ENCODE measurements around the gene PPA1. TPM values are rescaled to one million over a fixed set of nuclear protein-coding genes. Genes with fewer than 3 reads are reported as not detected.

PPA1 gene
- total RNA-seq: 10 to 100 TPM; 56.7 to 78.4 (median 64.4) TPM
- total RNA-seq (2013): 126 TPM
- total RNA-seq: 50.5 to 514 (median 83.9) reads per million in 29 experiments

DNA sequence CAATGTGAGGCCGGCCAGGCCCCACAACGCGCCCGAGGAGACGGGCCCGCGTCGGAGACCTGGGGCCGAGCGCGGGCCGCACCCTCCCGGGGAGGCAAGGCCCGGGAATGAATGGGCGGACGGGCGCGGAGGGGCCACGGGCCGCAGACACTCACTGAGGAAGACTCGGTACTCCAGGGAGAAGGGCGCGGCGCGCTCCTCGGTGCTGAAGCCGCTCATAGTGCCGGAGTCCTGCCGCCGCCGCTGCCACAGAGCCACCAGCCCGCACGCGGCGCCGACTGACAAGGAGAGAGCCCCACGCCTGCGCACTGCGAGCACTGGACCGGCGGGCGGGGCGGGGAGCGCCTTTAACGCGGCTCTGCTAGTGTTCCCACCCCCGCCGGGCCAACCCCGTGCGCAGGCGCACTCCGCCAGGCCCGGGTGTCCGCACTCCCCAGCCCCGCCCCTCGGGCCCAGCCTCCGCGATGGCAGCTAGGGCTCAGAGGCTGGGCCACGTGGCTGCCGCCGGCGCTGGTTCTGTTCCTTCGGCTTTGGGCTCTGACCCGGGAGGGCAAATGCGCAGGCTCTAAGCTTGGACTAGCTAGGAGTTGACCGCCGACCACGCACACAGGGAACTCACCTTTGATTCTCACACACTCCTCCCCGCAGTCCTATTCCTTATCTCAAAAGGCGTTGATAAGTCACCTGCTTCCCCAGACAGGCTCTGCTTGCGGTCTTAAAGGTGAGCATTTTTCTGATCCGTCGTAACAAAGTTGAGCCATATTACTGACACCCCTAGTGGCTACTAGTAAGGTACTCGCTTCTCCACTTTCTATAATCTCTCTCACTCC is at the start of gene PPA1:
PPA1 (minus strand) TSS at position 321 of the 830 bp plus-strand sequence; CDS start at position 219, 102 bp downstream.
- Histone ChIP-seq H3K27ac (ENCODE audit: low read length) (peak within 1 kb of the TSS; percentile 80), H3K4me1 (ENCODE audit: control insufficient read depth in 1 of 2, extremely low read depth in 1 of 2, insufficient read depth in 2 of 2, low read length in 2 of 2) (peaks cover 6 to 18% of the 10 kb centered on the region in 2 experiments), H3K4me3 (ENCODE audit: control insufficient read depth in 1 of 2, extremely low read depth in 1 of 2, low read length in 1 of 2) (peak within 1 kb of the TSS; percentile 88), H3K27me3 (replicated peaks in 1 of 2; ENCODE audit: control insufficient read depth in 2 of 2, extremely low read depth in 1 of 2, insufficient read depth in 2 of 2, low read length in 1 of 2) (no peaks in the 10 kb centered on the region), H3K9me3 (no peaks in the 10 kb centered on the region), H3K36me3 (ENCODE audit: control insufficient read depth in 2 of 2, extremely low read depth in 1 of 2, insufficient read depth in 1 of 2, low read length in 1 of 2) (peaks cover 0 to 2% of the 10 kb centered on the region in 2 donors)
- Mint-ChIP-seq H3K36me3 (peaks cover 8% of the 10 kb centered on the region), H3K9me3 (no peaks in the 10 kb centered on the region), H3K27me3 (no peaks in the 10 kb centered on the region), H3K27ac (peak within 1 kb of the TSS; percentile 77 to 92), H3K4me1 (peaks cover 19 to 37% (median 30%) of the 10 kb centered on the region in 3 donors), H3K4me3 (peak within 1 kb of the TSS; percentile 78 to 92 (median 83))
- ChIA-PET POLR2A (interaction anchor here in 1 of 2 donors (0.6 to 0.8 kb wide), 3 partner anchors 11 to 998 kb away, joined by 3 to 8 read pairs (median 3); no protein-coding TSS in a partner anchor), CTCF (interaction anchor here (0.5 to 3.1 kb wide), 8 partner anchors 12 to 131 kb away, joined by 3 to 45 read pairs (median 4); partner anchors contain the start of gene TYSND1 (in 1 of the 2))
- DNase-seq (peak; percentile 97 to 100 (median 99)), ATAC-seq (replicated peaks in 1 of 4) (peak; percentile 91 to 98 (median 92))
- WGBS (ENCODE audit: insufficient coverage): under 1% methylated on average over 69 of the region's 74 CpGs

DNA sequence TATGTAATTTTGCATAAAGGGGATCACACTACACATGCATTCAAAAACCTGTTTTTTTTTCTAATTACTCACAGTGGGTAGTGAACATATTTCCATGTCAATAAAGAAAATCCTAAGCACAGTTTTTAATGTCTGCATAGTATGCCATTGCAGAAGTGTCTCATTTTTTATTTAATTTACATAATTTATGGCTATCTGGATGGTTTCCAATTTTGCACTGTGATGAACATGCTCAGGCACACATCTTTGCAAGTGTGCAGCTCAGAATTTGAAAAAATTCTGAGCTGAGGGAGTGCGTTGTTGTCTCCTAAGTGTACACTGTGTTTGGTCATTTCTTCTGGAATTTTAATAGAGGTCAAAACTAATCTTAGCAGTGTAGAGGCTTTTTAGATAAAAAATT is 48.4 kb upstream of the PPA1 start:
- Histone ChIP-seq H3K27ac (ENCODE audit: low read length) (no peak overlapping the region), H3K9me3 (no peaks in the 10 kb centered on the region), H3K4me3 (ENCODE audit: control insufficient read depth in 1 of 2, extremely low read depth in 1 of 2, low read length in 1 of 2) (no peak overlapping the region), H3K36me3 (ENCODE audit: control insufficient read depth in 2 of 2, extremely low read depth in 1 of 2, insufficient read depth in 1 of 2, low read length in 1 of 2) (no peaks in the 10 kb centered on the region), H3K27me3 (replicated peaks in 1 of 2; ENCODE audit: control insufficient read depth in 2 of 2, extremely low read depth in 1 of 2, insufficient read depth in 2 of 2, low read length in 1 of 2) (peaks cover 15 to 22% of the 10 kb centered on the region in 2 experiments), H3K4me1 (ENCODE audit: control insufficient read depth in 1 of 2, extremely low read depth in 1 of 2, insufficient read depth in 2 of 2, low read length in 2 of 2) (peaks cover 0 to 4% of the 10 kb centered on the region in 2 experiments)
- peaks cover 43 to 51% of the 10 kb centered on the region in 2 donors for H3K27me3 Mint-ChIP-seq
- ATAC-seq (replicated peaks in 1 of 4) (no peak), DNase-seq (no peak)
- H3K4me1 Mint-ChIP-seq: peaks cover 0 to 7% (median 0%) of the 10 kb centered on the region in 3 donors
- POLR2A ChIA-PET: no interaction called here
- CTCF ChIA-PET: interaction anchor here in 1 of 2 donors (0.5 to 1.3 kb wide), 3 partner anchors 60 to 122 kb away, joined by 3 to 4 read pairs (median 4); partner anchors contain the start of gene EIF4EBP2
- no peak overlapping the region for H3K4me3 Mint-ChIP-seq
- H3K9me3 Mint-ChIP-seq: no peaks in the 10 kb centered on the region
- WGBS (ENCODE audit: insufficient coverage): no CpG with 5 or more reads among the region's 1 CpG
- H3K36me3 Mint-ChIP-seq: no peaks in the 10 kb centered on the region
- no peak overlapping the region for H3K27ac Mint-ChIP-seq

GRCh38 chr10:70280099-70280498 is 46.9 kb upstream of the PPA1 start:
- Mint-ChIP-seq H3K27me3 (peaks cover 28 to 36% of the 10 kb centered on the region in 2 donors), H3K4me1 (peaks cover 0 to 7% (median 0%) of the 10 kb centered on the region in 3 donors), H3K4me3 (no peak overlapping the region), H3K36me3 (no peaks in the 10 kb centered on the region), H3K9me3 (no peaks in the 10 kb centered on the region), H3K27ac (no peak overlapping the region)
- peaks cover 8 to 18% of the 10 kb centered on the region in 2 experiments for H3K27me3 ChIP-seq (replicated peaks in 1 of 2; ENCODE audit: control insufficient read depth in 2 of 2, extremely low read depth in 1 of 2, insufficient read depth in 2 of 2, low read length in 1 of 2)
- WGBS (ENCODE audit: insufficient coverage): 100% methylated on average over 2 of the region's 6 CpGs
- H3K4me3 ChIP-seq (ENCODE audit: control insufficient read depth in 1 of 2, extremely low read depth in 1 of 2, low read length in 1 of 2): no peak overlapping the region
- H3K27ac ChIP-seq (ENCODE audit: low read length): no peak overlapping the region
- CTCF ChIA-PET: no interaction called here
- peaks cover 0 to 4% of the 10 kb centered on the region in 2 experiments for H3K4me1 ChIP-seq (ENCODE audit: control insufficient read depth in 1 of 2, extremely low read depth in 1 of 2, insufficient read depth in 2 of 2, low read length in 2 of 2)
- no peak for ATAC-seq (replicated peaks in 1 of 4)
- DNase-seq: no peak
- no peaks in the 10 kb centered on the region for H3K36me3 ChIP-seq (ENCODE audit: control insufficient read depth in 2 of 2, extremely low read depth in 1 of 2, insufficient read depth in 1 of 2, low read length in 1 of 2)
- H3K9me3 ChIP-seq: no peaks in the 10 kb centered on the region
- POLR2A ChIA-PET: no interaction called here

GRCh38 chr10:70277396-70278030 is 44.3 kb upstream of the PPA1 start:
- no CpG with 5 or more reads among the region's 3 CpGs for WGBS (ENCODE audit: insufficient coverage)
- Histone ChIP-seq H3K4me3 (ENCODE audit: control insufficient read depth in 1 of 2, extremely low read depth in 1 of 2, low read length in 1 of 2) (no peak overlapping the region), H3K4me1 (ENCODE audit: control insufficient read depth in 1 of 2, extremely low read depth in 1 of 2, insufficient read depth in 2 of 2, low read length in 2 of 2) (peaks cover 0 to 4% of the 10 kb centered on the region in 2 experiments), H3K36me3 (ENCODE audit: control insufficient read depth in 2 of 2, extremely low read depth in 1 of 2, insufficient read depth in 1 of 2, low read length in 1 of 2) (no peaks in the 10 kb centered on the region), H3K27me3 (replicated peaks in 1 of 2; ENCODE audit: control insufficient read depth in 2 of 2, extremely low read depth in 1 of 2, insufficient read depth in 2 of 2, low read length in 1 of 2) (peaks cover 4 to 5% of the 10 kb centered on the region in 2 experiments), H3K27ac (ENCODE audit: low read length) (no peak overlapping the region), H3K9me3 (no peaks in the 10 kb centered on the region)
- Mint-ChIP-seq H3K27ac (no peak overlapping the region), H3K4me1 (peaks cover 0 to 7% (median 7%) of the 10 kb centered on the region in 3 donors), H3K4me3 (no peak overlapping the region), H3K9me3 (no peaks in the 10 kb centered on the region), H3K36me3 (no peaks in the 10 kb centered on the region), H3K27me3 (peaks cover 7 to 15% of the 10 kb centered on the region in 2 donors)
- DNase-seq (no peak), ATAC-seq (replicated peaks in 1 of 4) (no peak)
- ChIA-PET CTCF (no interaction called here), POLR2A (no interaction called here)

GRCh38 chr10:70274643-70275042 is 41.4 kb upstream of the PPA1 start:
- Histone ChIP-seq H3K4me1 (ENCODE audit: control insufficient read depth in 1 of 2, extremely low read depth in 1 of 2, insufficient read depth in 2 of 2, low read length in 2 of 2) (peaks cover 0 to 4% of the 10 kb centered on the region in 2 experiments), H3K27ac (ENCODE audit: low read length) (no peak overlapping the region), H3K36me3 (ENCODE audit: control insufficient read depth in 2 of 2, extremely low read depth in 1 of 2, insufficient read depth in 1 of 2, low read length in 1 of 2) (no peaks in the 10 kb centered on the region), H3K27me3 (replicated peaks in 1 of 2; ENCODE audit: control insufficient read depth in 2 of 2, extremely low read depth in 1 of 2, insufficient read depth in 2 of 2, low read length in 1 of 2) (no peaks in the 10 kb centered on the region), H3K4me3 (ENCODE audit: control insufficient read depth in 1 of 2, extremely low read depth in 1 of 2, low read length in 1 of 2) (no peak overlapping the region), H3K9me3 (no peaks in the 10 kb centered on the region)
- POLR2A ChIA-PET: no interaction called here
- CTCF ChIA-PET: interaction anchor here in 1 of 2 donors (0.6 kb wide), 1 partner anchor 125 kb away, joined by 5 read pairs; no protein-coding TSS in a partner anchor
- 88% methylated on average over 1 of the region's 2 CpGs for whole genome bisulfite sequencing (ENCODE audit: insufficient coverage)
- H3K36me3 Mint-ChIP-seq: no peaks in the 10 kb centered on the region
- DNase-seq (no peak), ATAC-seq (replicated peaks in 1 of 4) (no peak)
- no peaks in the 10 kb centered on the region for H3K27me3 Mint-ChIP-seq
- no peak overlapping the region for H3K4me3 Mint-ChIP-seq
- no peaks in the 10 kb centered on the region for H3K9me3 Mint-ChIP-seq
- no peak overlapping the region for H3K27ac Mint-ChIP-seq
- peaks cover 6 to 11% (median 10%) of the 10 kb centered on the region in 3 donors for H3K4me1 Mint-ChIP-seq

- H3K27ac ChIP-seq (ENCODE audit: low read length): peak overlapping the region; percentile 12
- no peaks in the 10 kb centered on the region for H3K27me3 Mint-ChIP-seq
- H3K4me1 ChIP-seq (ENCODE audit: control insufficient read depth in 1 of 2, extremely low read depth in 1 of 2, insufficient read depth in 2 of 2, low read length in 2 of 2): peaks cover 0 to 4% of the 10 kb centered on the region in 2 experiments
- no peak overlapping the region for H3K27ac Mint-ChIP-seq
- H3K36me3 ChIP-seq (ENCODE audit: control insufficient read depth in 2 of 2, extremely low read depth in 1 of 2, insufficient read depth in 1 of 2, low read length in 1 of 2): no peaks in the 10 kb centered on the region
- no peaks in the 10 kb centered on the region for H3K36me3 Mint-ChIP-seq
- WGBS (ENCODE audit: insufficient coverage): 20% methylated on average over 1 of the region's 4 CpGs
- H3K9me3 Mint-ChIP-seq: no peaks in the 10 kb centered on the region
- CTCF ChIA-PET: interaction anchor here (0.5 to 1.9 kb wide), 8 partner anchors 9 to 91 kb away, joined by 3 to 16 read pairs (median 4); partner anchors contain the start of gene PPA1 (in 1 of the 2)
- H3K4me3 ChIP-seq (ENCODE audit: control insufficient read depth in 1 of 2, extremely low read depth in 1 of 2, low read length in 1 of 2): no peak overlapping the region
- peaks cover 6 to 11% (median 10%) of the 10 kb centered on the region in 3 donors for H3K4me1 Mint-ChIP-seq
- POLR2A ChIA-PET: interaction anchor here in 1 of 2 donors (0.7 kb wide), 1 partner anchor 12 kb away, joined by 3 read pairs; no protein-coding TSS in a partner anchor
- peaks cover 0 to 3% of the 10 kb centered on the region in 2 experiments for H3K27me3 ChIP-seq (replicated peaks in 1 of 2; ENCODE audit: control insufficient read depth in 2 of 2, extremely low read depth in 1 of 2, insufficient read depth in 2 of 2, low read length in 1 of 2)
- no peaks in the 10 kb centered on the region for H3K9me3 ChIP-seq
- peak; percentile 33 to 68 (median 58) for ATAC-seq (replicated peaks in 1 of 4)
- DNase-seq: peak in 2 of 35 experiments; percentile 7 to 60
- no peak overlapping the region for H3K4me3 Mint-ChIP-seq
These were observed 39.7 kb upstream of the PPA1 start for GRCh38 chr10:70272925-70273316.

Measured in T-cell (primary cell).